Neural crest cell (in vitro differentiated cells): ENCODE results near the gene ARHGEF10L. TPM values are rescaled to one million over a fixed set of nuclear protein-coding genes. Genes with fewer than 3 reads are reported as not detected.

Source experiments
- DNase-seq: peaks from one replicate; pipeline ENCODE4 v3.0.0; 2021; ENCODE audit warnings: low read depth, mixed read lengths, low spot score
- H3K27ac Mint-ChIP-seq: one replicate; pipeline ENCODE4 v1.8.0; 2021; ENCODE audit warnings: mild to moderate bottlenecking, mixed read lengths; ENCODE audit not compliant: unreplicated experiment
- H3K27me3 Mint-ChIP-seq: 2 replicates; pipeline ENCODE4 v1.8.0; 2021; ENCODE audit warnings: low read depth, mild to moderate bottlenecking, mixed read lengths
- H3K36me3 Mint-ChIP-seq: 2 replicates; pipeline ENCODE4 v1.8.0; 2021; ENCODE audit warnings: low read depth, mild to moderate bottlenecking, mixed read lengths
- H3K4me1 Mint-ChIP-seq: 2 replicates; pipeline ENCODE4 v1.8.0; 2021; ENCODE audit warnings: mixed read lengths
- H3K4me3 Mint-ChIP-seq: one replicate; pipeline ENCODE4 v1.8.0; 2021; ENCODE audit warnings: mild to moderate bottlenecking, mixed read lengths
- H3K9me3 Mint-ChIP-seq: 2 replicates; pipeline ENCODE4 v1.8.0; 2021; ENCODE audit warnings: mixed read lengths
- CTCF ChIP-seq: fragments of 200-600 bp; sonication (generic); conservative IDR thresholded peaks from 2 replicates; pipeline ENCODE4 v1.5.0; 2021; ENCODE audit warnings: antibody characterized with exemption, mild to moderate bottlenecking
- total RNA-seq: library from RNA; stranded (reverse); gene quantifications from 2 replicates; pipeline ENCODE4 v1.2.1, GENCODE V29; 2021

ARHGEF10L gene
- total RNA-seq, 1 donor from 2014 or later = 22.2 TPM

GRCh38 chr1:17649371-17650106, 110.0 kb downstream of the ARHGEF10L start:
- no peaks in the 10 kb centered on the region for H3K9me3 Mint-ChIP-seq
- DNase-seq = no peak
- H3K36me3 Mint-ChIP-seq = no peaks in the 10 kb centered on the region
- peak overlapping the region; percentile 86 for H3K27ac Mint-ChIP-seq
- no peak for TF ChIP-seq CTCF
- H3K27me3 Mint-ChIP-seq = no peaks in the 10 kb centered on the region
- no peak overlapping the region for H3K4me3 Mint-ChIP-seq
- H3K4me1 Mint-ChIP-seq = peaks cover 4% of the 10 kb centered on the region

- H3K9me3 Mint-ChIP-seq = no peaks in the 10 kb centered on the region
- H3K27me3 Mint-ChIP-seq = no peaks in the 10 kb centered on the region
- H3K36me3 Mint-ChIP-seq = no peaks in the 10 kb centered on the region
- no peak for TF ChIP-seq CTCF
- peaks cover 9% of the 10 kb centered on the region for H3K4me1 Mint-ChIP-seq
- DNase-seq = no peak
- H3K27ac Mint-ChIP-seq = no peak overlapping the region
- no peak overlapping the region for H3K4me3 Mint-ChIP-seq
Observed at GRCh38 chr1:17653276-17653675, 113.8 kb downstream of the ARHGEF10L start.

- Mint-ChIP-seq H3K4me1 (peaks cover 9% of the 10 kb centered on the region), H3K27ac (peak overlapping the region; percentile 57), H3K9me3 (no peaks in the 10 kb centered on the region), H3K4me3 (peak overlapping the region; percentile 13), H3K27me3 (no peaks in the 10 kb centered on the region), H3K36me3 (no peaks in the 10 kb centered on the region)
- DNase-seq = peak; percentile 64
- peak; percentile 83 for TF ChIP-seq CTCF
Observed at GRCh38 chr1:17653728-17654351, 114.3 kb downstream of the ARHGEF10L start.

GRCh38 chr1:17654519-17654918, 115.0 kb downstream of the ARHGEF10L start:
- Mint-ChIP-seq H3K4me3 (no peak overlapping the region), H3K4me1 (peaks cover 9% of the 10 kb centered on the region), H3K27ac (no peak overlapping the region), H3K36me3 (no peaks in the 10 kb centered on the region), H3K9me3 (no peaks in the 10 kb centered on the region), H3K27me3 (no peaks in the 10 kb centered on the region)
- no peak for TF ChIP-seq CTCF
- no peak for DNase-seq

GRCh38 chr1:17655169-17655568, 115.7 kb downstream of the ARHGEF10L start:
- Mint-ChIP-seq H3K4me3 (no peak overlapping the region), H3K9me3 (no peaks in the 10 kb centered on the region), H3K27me3 (no peaks in the 10 kb centered on the region), H3K4me1 (peaks cover 9% of the 10 kb centered on the region), H3K36me3 (no peaks in the 10 kb centered on the region), H3K27ac (no peak overlapping the region)
- no peak for DNase-seq
- TF ChIP-seq CTCF = no peak
